ENCODE results near the gene ANO8. TPM values are rescaled to one million over a fixed set of nuclear protein-coding genes. Genes with fewer than 3 reads are reported as not detected.

The ANO8 gene
- total and polyA plus RNA-seq, 8 donors, result 1.1 to 37.9 (median 9.8) TPM

GRCh38 chr19:17294051-17294891, 40.4 kb downstream of the ANO8 start:
- intact Hi-C loops (cut with DNase I; ENCODE audit: low total_unique reads), result no loop called here
- WGBS, 5 donors, result 77 to 81% (median 80%) methylated on average over 41 to 48 of the region's 48 CpGs
- no peak overlapping the region for H3K27ac ChIP-seq
- H3K4me3 ChIP-seq, result no peak overlapping the region
- H3K4me1 ChIP-seq, result peaks cover 0 to 30% (median 23%) of the 10 kb centered on the region in 4 donors
- TF ChIP-seq, protein P1, sequence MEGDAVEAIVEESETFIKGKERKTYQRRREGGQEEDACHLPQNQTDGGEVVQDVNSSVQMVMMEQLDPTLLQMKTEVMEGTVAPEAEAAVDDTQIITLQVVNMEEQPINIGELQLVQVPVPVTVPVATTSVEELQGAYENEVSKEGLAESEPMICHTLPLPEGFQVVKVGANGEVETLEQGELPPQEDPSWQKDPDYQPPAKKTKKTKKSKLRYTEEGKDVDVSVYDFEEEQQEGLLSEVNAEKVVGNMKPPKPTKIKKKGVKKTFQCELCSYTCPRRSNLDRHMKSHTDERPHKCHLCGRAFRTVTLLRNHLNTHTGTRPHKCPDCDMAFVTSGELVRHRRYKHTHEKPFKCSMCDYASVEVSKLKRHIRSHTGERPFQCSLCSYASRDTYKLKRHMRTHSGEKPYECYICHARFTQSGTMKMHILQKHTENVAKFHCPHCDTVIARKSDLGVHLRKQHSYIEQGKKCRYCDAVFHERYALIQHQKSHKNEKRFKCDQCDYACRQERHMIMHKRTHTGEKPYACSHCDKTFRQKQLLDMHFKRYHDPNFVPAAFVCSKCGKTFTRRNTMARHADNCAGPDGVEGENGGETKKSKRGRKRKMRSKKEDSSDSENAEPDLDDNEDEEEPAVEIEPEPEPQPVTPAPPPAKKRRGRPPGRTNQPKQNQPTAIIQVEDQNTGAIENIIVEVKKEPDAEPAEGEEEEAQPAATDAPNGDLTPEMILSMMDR (IDR thresholded peaks at IDR 0.05), result no peak
- TF ChIP-seq EP300 (IDR thresholded peaks at IDR 0.05), result no peak
- no peak for TF ChIP-seq POLR2A (IDR thresholded peaks at IDR 0.05)
- TF ChIP-seq POLR2AphosphoS5 (IDR thresholded peaks at IDR 0.05), result no peak
- H3K27me3 ChIP-seq, result no peaks in the 10 kb centered on the region
- H3K36me3 ChIP-seq, result peaks cover 0 to 26% (median 13%) of the 10 kb centered on the region in 4 donors
- H3K9me3 ChIP-seq, result peaks cover 0 to 5% (median 0%) of the 10 kb centered on the region in 4 donors
- DNase-seq, result no peak

GRCh38 chr19:17293605-17294004, 41.0 kb downstream of the ANO8 start:
- Histone ChIP-seq H3K9me3 (peaks cover 0 to 5% (median 0%) of the 10 kb centered on the region in 4 donors), H3K36me3 (peaks cover 0 to 22% (median 11%) of the 10 kb centered on the region in 4 donors), H3K27me3 (peaks cover 0 to 5% (median 2%) of the 10 kb centered on the region in 3 donors), H3K27ac (peak overlapping the region in 1 of 5 donors; percentile 70), H3K4me1 (peaks cover 0 to 34% (median 23%) of the 10 kb centered on the region in 4 donors), H3K4me3 (no peak overlapping the region)
- intact Hi-C loops (cut with DNase I; ENCODE audit: low total_unique reads), result no loop called here
- WGBS, 5 donors, result 87 to 94% (median 89%) methylated on average over 14 of the region's 14 CpGs
- DNase-seq, result no peak
- TF ChIP-seq POLR2AphosphoS5 (IDR thresholded peaks at IDR 0.05) (no peak), EP300 (IDR thresholded peaks at IDR 0.05) (no peak)

DNA sequence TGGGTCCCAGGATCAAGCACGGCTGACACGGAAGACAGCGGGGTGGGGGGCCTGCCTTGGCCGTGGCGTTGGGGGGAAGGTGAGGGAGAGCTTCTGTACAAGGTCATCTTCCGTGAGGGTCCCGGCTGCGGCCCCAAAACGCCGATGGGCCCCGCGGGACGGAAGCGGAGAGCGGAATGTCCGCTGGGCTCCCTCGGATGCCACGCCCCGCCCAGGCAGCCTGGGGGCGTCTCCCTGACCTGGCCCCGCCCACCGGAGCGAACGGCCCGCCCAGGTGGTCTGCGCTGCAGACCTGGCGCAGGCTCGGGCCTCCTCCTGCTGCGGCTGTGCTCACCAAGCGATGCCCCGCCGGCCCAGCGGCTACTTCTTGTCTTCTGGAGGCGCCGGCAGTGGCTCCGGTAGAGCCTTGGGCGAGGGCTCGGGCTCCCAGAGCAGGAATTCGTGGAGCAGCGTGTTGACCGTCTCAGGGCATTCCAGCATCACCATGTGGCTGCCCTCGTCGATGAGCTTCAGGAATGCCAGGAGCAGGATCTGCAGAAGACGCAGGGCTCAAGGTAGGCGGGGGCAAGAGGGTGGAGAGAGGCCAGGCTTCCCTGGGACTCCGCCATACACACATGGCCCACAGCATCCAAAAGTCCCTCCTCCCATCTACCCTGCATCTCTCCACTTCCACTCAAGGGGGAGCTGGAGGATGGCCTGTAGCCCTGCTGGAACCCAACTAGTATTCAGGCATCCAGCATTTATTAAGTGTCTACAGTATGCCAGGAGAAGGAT, 42.2 kb downstream of the ANO8 start:
- Histone ChIP-seq H3K4me3 (peak overlapping the region; percentile 54 to 79 (median 62)), H3K27ac (peak overlapping the region; percentile 47 to 81 (median 69)), H3K9me3 (no peaks in the 10 kb centered on the region), H3K27me3 (peaks cover 0 to 7% (median 4%) of the 10 kb centered on the region in 3 donors), H3K4me1 (peaks cover 0 to 34% (median 23%) of the 10 kb centered on the region in 4 donors), H3K36me3 (peaks cover 0 to 14% (median 7%) of the 10 kb centered on the region in 4 donors)
- DNase-seq, result peak; percentile 76 to 92
- TF ChIP-seq, protein P1 (IDR thresholded peaks at IDR 0.05), result peak in 5 of 7 experiments; percentile 42 to 85 (median 59)
- TF ChIP-seq POLR2A (IDR thresholded peaks at IDR 0.05), result no peak
- peak in 1 of 3 donors; percentile 40 for TF ChIP-seq POLR2AphosphoS5 (IDR thresholded peaks at IDR 0.05)
- no peak for TF ChIP-seq EP300 (IDR thresholded peaks at IDR 0.05)
- 1 to 8% (median 2%) methylated on average over 25 to 46 of the region's 46 CpGs for WGBS, 5 donors
- intact Hi-C loops (cut with DNase I; ENCODE audit: low total_unique reads), result no loop called here

DNA sequence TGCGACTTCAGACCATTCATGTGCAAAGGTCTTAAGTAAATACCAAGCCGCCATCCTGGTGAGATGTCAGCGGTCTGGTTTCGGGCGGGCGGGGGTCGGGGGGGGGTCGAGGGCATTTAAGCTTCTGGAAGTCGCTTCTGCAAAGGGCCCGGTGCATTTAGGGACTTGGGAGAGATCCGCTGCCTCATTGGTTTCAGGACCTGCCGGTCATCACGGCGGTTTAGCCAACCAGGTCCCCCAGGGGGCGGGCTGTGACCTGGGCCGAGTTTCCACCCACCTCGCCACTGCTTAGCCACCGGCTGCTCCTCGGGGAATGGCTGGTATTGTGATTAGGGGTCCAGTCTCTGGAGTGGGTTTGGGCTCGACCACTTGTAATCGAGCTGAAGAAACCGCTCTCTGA, 45.2 kb downstream of the ANO8 start:
- Histone ChIP-seq H3K4me3 (no peak overlapping the region), H3K27me3 (peaks cover 0 to 7% (median 4%) of the 10 kb centered on the region in 3 donors), H3K4me1 (peaks cover 0 to 34% (median 23%) of the 10 kb centered on the region in 4 donors), H3K27ac (no peak overlapping the region), H3K9me3 (no peaks in the 10 kb centered on the region), H3K36me3 (peaks cover 0 to 6% (median 3%) of the 10 kb centered on the region in 4 donors)
- no peak for TF ChIP-seq POLR2AphosphoS5 (IDR thresholded peaks at IDR 0.05)
- TF ChIP-seq, protein P1 (IDR thresholded peaks at IDR 0.05), result peak in 1 of 7 experiments; percentile 10
- DNase-seq, result peak; percentile 76 to 88
- intact Hi-C loops (cut with DNase I; ENCODE audit: low total_unique reads), result no loop called here
- WGBS, 5 donors, result 11 to 16% (median 12%) methylated on average over 19 to 22 of the region's 22 CpGs

Measured in stomach (tissue), 9 donors.